ENCODE data around the gene STK10. TPM values are rescaled to one million over a fixed set of nuclear protein-coding genes. Genes with fewer than 3 reads are reported as not detected.

Gene STK10
- total and polyA plus RNA-seq, 2 of the 8 experiments (the other 6 are each of a cell fraction or from before 2014, with no cell fraction given): 10.5 to 21.4 TPM

- Histone ChIP-seq H3K9ac (replicated peaks in 1 of 4; ENCODE audit: extremely low read depth in 1 of 4, low read depth in 3 of 4, low read length in 3 of 4) (no peak overlapping the region), H3K23me2 (ENCODE audit: low read depth, low read length) (no peaks in the 10 kb centered on the region), H3K23ac (ENCODE audit: insufficient read length) (no peak overlapping the region), H4K8ac (ENCODE audit: extremely low read depth, insufficient read depth, low read length) (no peak overlapping the region), H2BK5ac (ENCODE audit: low read depth, low read length) (peak overlapping the region; percentile 60; the same call in 1 of the 2 replicates), H3K27ac (ENCODE audit: low read depth, low read length) (no peak overlapping the region), H3K4me2 (ENCODE audit: insufficient read depth in 1 of 2, low read depth in 2 of 2, low read length in 2 of 2) (0 out of 4 replicates have a peak overlapping the region, but pooled peaks of 1 of the 2 experiments have one; percentile 61), H2BK120ac (replicated peaks; ENCODE audit: low read depth, low read length) (no peak overlapping the region), H4K20me1 (replicated peaks in 1 of 2; ENCODE audit: control insufficient read depth in 1 of 2, insufficient read depth in 2 of 2, low read length in 2 of 2) (peaks cover 0 to 2% of the 10 kb centered on the region in 2 experiments), H3K9me3 (ENCODE audit: insufficient read depth in 2 of 2, low read depth in 1 of 2, low read length in 1 of 2) (no peaks in the 10 kb centered on the region), H3K79me1 (ENCODE audit: low read depth, low read length) (no peaks in the 10 kb centered on the region; the same call in 1 of the 2 replicates), H3K27me3 (replicated peaks in 1 of 4; ENCODE audit: control insufficient read depth in 3 of 4, extremely low read depth in 1 of 4, insufficient read depth in 3 of 4, low read length in 3 of 4) (no peaks in the 10 kb centered on the region), H4K5ac (ENCODE audit: insufficient read length, low read depth, low read length) (no peak overlapping the region), H3K4me1 (replicated peaks in 1 of 4; ENCODE audit: control insufficient read depth in 3 of 4, insufficient read depth in 4 of 4, low read length in 3 of 4) (peaks cover 0 to 22% (median 7%) of the 10 kb centered on the region in 4 experiments; a peak in 4 of 7 replicates), H3K56ac (replicated peaks; ENCODE audit: insufficient read length, low read depth, low read length) (no peak overlapping the region), H3K14ac (ENCODE audit: insufficient read length) (no peak overlapping the region), H2BK15ac (ENCODE audit: low read length) (0 out of 2 replicates have a peak overlapping the region, but pooled peaks have one; percentile 63), H3K79me2 (ENCODE audit: control insufficient read depth in 1 of 2, insufficient read depth in 2 of 2, low read length in 2 of 2) (no peaks in the 10 kb centered on the region), H3K36me3 (ENCODE audit: control insufficient read depth in 2 of 4, insufficient read depth in 4 of 4, low read length in 3 of 4) (no peaks in the 10 kb centered on the region), H4K91ac (replicated peaks; ENCODE audit: insufficient read length, low read length) (no peak overlapping the region), H3K18ac (ENCODE audit: extremely low read depth, low read length) (no peak overlapping the region), H2BK20ac (ENCODE audit: low read length) (no peak overlapping the region), H3K4me3 (ENCODE audit: extremely low read depth in 1 of 4, insufficient read depth in 2 of 4, low read depth in 3 of 4, low read length in 4 of 4) (no peak overlapping the region), H2AK5ac (ENCODE audit: low read depth, low read length) (peak overlapping the region; percentile 8; the same call in 1 of the 2 replicates), H2AFZ (ENCODE audit: low read length) (no peak overlapping the region), H3K4ac (replicated peaks; ENCODE audit: insufficient read length, low read depth, low read length) (no peak overlapping the region), H2BK12ac (ENCODE audit: low read depth, low read length) (0 out of 2 replicates have a peak overlapping the region, but pooled peaks have one; percentile 89)
- ChIA-PET CTCF (ENCODE audit: partially characterized antibody) (interaction anchor here (1.0 to 6.3 kb wide), 8 partner anchors 9 to 69 kb away, joined by 3 to 42 read pairs (median 4); partner anchors contain the start of gene STK10), POLR2A (ENCODE audit: partially characterized antibody) (interaction anchor here (1.1 to 4.1 kb wide), 2 partner anchors 12 to 110 kb away, joined by 4 to 27 read pairs; partner anchors contain the start of gene STK10)
- 74% methylated on average over 7 of the region's 7 CpGs; no CpG with 5 or more reads in 1 of the 2 experiments for WGBS, 2 experiments (ENCODE audit: extremely low coverage in 1 of 2, insufficient coverage in 1 of 2, insufficient read length in 1 of 2, insufficient replicate concordance in 2 of 2, low coverage in 1 of 2, low lambda C conversion rate in 2 of 2, missing lambda C conversion rate in 1 of 2)
- TF ChIP-seq GTF2F1 (IDR thresholded peaks at IDR 0.05; ENCODE audit: borderline replicate concordance, low read depth, low read length) (no peak), E2F6 (IDR thresholded peaks at IDR 0.05) (no peak), JUND (IDR thresholded peaks at IDR 0.05; ENCODE audit: low read length) (no peak), ATF3 (IDR thresholded peaks at IDR 0.05; ENCODE audit: insufficient read depth, low read depth, low read length) (no peak), SIRT6 (IDR thresholded peaks at IDR 0.05; ENCODE audit: low read length) (no peak), TCF12 (IDR thresholded peaks at IDR 0.05; ENCODE audit: low read depth, low read length) (no peak)
- no peak for FAIRE-seq
- no peak for DNase-seq (ENCODE audit: low read depth in 1 of 2, low spot score in 2 of 2)
Measured at GRCh38 chr5:172175263-172175719, 12.7 kb downstream of the STK10 start.

Measured in H1 (cell line).